A673 (cell line): ENCODE results near the gene CLEC16A. TPM values are rescaled to one million over a fixed set of nuclear protein-coding genes. Genes with fewer than 3 reads are reported as not detected.

Experiments
- BruUV-seq: library from RNA; stranded (reverse); fragments of 400-500 nt; replicated peaks from 2 replicates; lab custom pipeline; 2021; lab: Mats Ljungman, UMichigan
- CTCF ChIA-PET: fragments of 300-600 bp; sonication (Branson Sonifier 250); formaldehyde crosslinking; loops from one replicate; lab custom pipeline; 2022; ENCODE audit warnings: antibody characterized with exemption; lab: Charles Lee
- POLR2A ChIA-PET: fragments of 300-600 bp; sonication (Branson Sonifier 250); formaldehyde crosslinking; loops from one replicate; lab custom pipeline; 2022; ENCODE audit warnings: antibody characterized with exemption; ENCODE audit not compliant: low non-redundant PET; lab: Charles Lee
- DNase-seq: peaks from one replicate; pipeline ENCODE4 v3.0.0-alpha.2; 2015; ENCODE audit warnings: low spot score
- H3K27ac ChIP-seq: fragments of 200-600 bp; sonication (generic); 2 replicates; pipeline ENCODE4 v1.5.1; 2016; ENCODE audit warnings: mixed run types, low read depth, mild to moderate bottlenecking, mixed read lengths, antibody characterized with exemption, low read length; ENCODE audit not compliant: poor library complexity, severe bottlenecking
- H3K27me3 ChIP-seq: fragments of 200-600 bp; sonication (generic); replicated peaks from 2 replicates; pipeline ENCODE4 v1.6.1; 2017; ENCODE audit warnings: mixed run types, low read depth, mild to moderate bottlenecking, mixed read lengths, antibody characterized with exemption, low read length; ENCODE audit not compliant: insufficient read depth, poor library complexity
- H3K36me3 ChIP-seq: fragments of 200-600 bp; sonication (generic); 2 replicates; pipeline ENCODE4 v1.6.1; 2016; ENCODE audit warnings: mixed run types, mild to moderate bottlenecking, mixed read lengths, antibody characterized with exemption, low read length; ENCODE audit not compliant: insufficient read depth, poor library complexity, severe bottlenecking
- H3K4me1 ChIP-seq: fragments of 200-600 bp; sonication (generic); 2 replicates; pipeline ENCODE4 v1.6.1; 2017; ENCODE audit warnings: mixed run types, mild to moderate bottlenecking, mixed read lengths, antibody characterized with exemption, low read length; ENCODE audit not compliant: insufficient read depth, poor library complexity, severe bottlenecking
- H3K4me3 ChIP-seq: fragments of 200-600 bp; sonication (generic); 2 replicates; pipeline ENCODE4 v1.5.1; 2016; ENCODE audit warnings: low read depth, mixed run types, mild to moderate bottlenecking, mixed read lengths, low read length; ENCODE audit not compliant: poor library complexity, severe bottlenecking
- H3K9me3 ChIP-seq: fragments of 200-600 bp; sonication (generic); 2 replicates; pipeline ENCODE4 v1.6.1; 2016; ENCODE audit warnings: mixed run types, low read depth, mild to moderate bottlenecking, mixed read lengths, antibody characterized with exemption, low read length; ENCODE audit not compliant: poor library complexity, severe bottlenecking
- EZH2 ChIP-seq: fragments of 200-600 bp; sonication (generic); IDR thresholded peaks from 2 replicates; pipeline ENCODE4 v1.6.1; 2017; ENCODE audit warnings: borderline replicate concordance, low read depth, mild to moderate bottlenecking, mixed read lengths, antibody characterized with exemption, low read length; ENCODE audit not compliant: poor library complexity, severe bottlenecking
- intact Hi-C: fragments of 100-400 bp; cut with micrococcal nuclease; formaldehyde crosslinking; loops from one replicate; pipeline ENCODE4 v1.10.0; 2022; ENCODE audit not compliant: unreplicated experiment
- total RNA-seq: library from RNA; stranded (reverse); gene quantifications from 2 replicates; pipeline ENCODE4 v1.2.3, GENCODE V29; 2021
- TF ChIP-seq, protein P1 (sequence below): fragments of 300-800, 200-600 bp; sonication (generic); conservative IDR thresholded peaks from 2 replicates; pipeline ENCODE4 v1.5.1; 2017; ENCODE audit warnings: low read depth, mild to moderate bottlenecking, antibody characterized with exemption, low read length, moderate library complexity, mixed read lengths

The CLEC16A gene
- total RNA-seq, 1 experiment from 2014 or later = 23.4 TPM

DNA sequence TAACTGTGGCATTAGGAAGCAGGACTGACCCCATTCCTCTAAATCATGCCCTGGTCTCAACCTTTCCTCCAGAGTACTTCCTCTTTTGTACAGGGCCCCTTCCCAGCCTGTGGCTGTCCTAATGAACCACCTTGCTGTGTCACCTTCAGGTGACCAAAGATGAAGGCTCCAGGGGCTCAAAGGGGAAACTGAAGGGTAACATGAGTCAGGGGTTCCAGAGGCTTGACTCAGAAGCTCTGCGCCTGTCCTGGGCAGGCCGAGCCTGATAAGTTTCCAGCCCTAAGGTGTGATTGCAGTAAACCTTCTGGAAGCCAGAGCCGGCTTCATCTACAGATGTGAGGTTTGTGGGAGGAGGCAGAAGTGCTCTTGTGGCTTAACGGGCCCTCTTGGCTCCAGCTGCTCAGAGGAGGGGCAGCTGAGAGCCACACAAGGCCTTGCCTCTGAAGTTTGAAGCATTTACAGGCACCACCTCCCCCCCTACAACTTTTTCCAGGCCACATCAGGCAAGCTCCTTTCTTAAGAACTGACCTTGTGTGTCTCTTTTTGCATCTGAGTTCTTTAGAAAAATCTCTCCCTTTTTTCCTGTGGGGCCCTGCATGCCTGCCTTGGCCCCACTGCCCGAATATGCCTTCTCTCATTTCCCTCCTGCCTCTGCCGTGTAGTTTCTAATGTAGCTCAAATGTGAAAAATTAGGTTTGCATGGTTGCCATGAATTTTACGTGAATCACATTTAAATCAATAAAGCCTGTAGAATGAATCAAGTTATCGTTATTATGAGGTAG is 149.9 kb downstream of the CLEC16A start:
- no peak for DNase-seq
- H3K4me3 ChIP-seq = no peak overlapping the region
- H3K9me3 ChIP-seq = no peaks in the 10 kb centered on the region
- H3K27me3 ChIP-seq = no peaks in the 10 kb centered on the region
- intact Hi-C loops = no loop called here
- no peaks in the 10 kb centered on the region for H3K36me3 ChIP-seq
- H3K27ac ChIP-seq = no peak overlapping the region
- peaks cover 14% of the 10 kb centered on the region for H3K4me1 ChIP-seq
- CTCF ChIA-PET = no interaction called here
- no peak for TF ChIP-seq EZH2
- TF ChIP-seq, protein P1, sequence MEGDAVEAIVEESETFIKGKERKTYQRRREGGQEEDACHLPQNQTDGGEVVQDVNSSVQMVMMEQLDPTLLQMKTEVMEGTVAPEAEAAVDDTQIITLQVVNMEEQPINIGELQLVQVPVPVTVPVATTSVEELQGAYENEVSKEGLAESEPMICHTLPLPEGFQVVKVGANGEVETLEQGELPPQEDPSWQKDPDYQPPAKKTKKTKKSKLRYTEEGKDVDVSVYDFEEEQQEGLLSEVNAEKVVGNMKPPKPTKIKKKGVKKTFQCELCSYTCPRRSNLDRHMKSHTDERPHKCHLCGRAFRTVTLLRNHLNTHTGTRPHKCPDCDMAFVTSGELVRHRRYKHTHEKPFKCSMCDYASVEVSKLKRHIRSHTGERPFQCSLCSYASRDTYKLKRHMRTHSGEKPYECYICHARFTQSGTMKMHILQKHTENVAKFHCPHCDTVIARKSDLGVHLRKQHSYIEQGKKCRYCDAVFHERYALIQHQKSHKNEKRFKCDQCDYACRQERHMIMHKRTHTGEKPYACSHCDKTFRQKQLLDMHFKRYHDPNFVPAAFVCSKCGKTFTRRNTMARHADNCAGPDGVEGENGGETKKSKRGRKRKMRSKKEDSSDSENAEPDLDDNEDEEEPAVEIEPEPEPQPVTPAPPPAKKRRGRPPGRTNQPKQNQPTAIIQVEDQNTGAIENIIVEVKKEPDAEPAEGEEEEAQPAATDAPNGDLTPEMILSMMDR = no peak
- BruUV-seq = no TSS peak
- POLR2A ChIA-PET = no interaction called here

DNA sequence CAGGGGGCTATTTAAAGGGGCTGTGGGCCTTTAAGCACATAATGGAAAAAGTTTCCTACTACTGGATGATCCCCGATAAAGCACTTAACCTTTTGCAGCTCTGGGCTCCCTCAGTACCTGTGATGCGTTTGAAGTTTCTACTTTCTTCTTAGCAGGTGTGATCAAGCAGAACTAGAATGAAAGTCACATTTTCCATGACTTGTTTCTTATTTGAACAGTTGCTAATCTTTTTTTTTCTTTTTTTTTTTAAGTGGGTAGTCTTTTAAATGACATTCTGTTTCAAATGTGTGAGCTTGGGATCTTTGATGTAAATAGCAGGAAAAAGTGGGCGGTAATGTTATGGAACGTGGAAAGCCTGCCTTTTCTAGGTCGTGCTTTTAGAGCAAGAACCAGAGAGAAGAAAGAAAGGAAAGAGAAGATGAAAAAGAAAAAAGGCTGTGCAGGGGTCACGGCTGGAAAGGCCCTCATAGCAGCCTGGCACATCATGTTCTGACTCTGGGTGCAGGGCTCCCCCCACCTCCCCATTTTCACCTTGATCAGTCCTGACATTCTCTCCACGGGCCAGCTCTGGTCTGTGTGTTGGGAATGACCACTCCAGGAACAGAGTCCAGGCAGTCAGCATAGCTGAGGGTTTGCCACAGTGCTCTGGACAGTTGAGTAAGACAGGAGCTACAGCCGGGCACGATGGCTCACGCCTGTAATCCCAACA is 150.6 kb downstream of the CLEC16A start:
- no TSS peak for BruUV-seq
- POLR2A ChIA-PET = interaction anchor here (0.6 kb wide), 1 partner anchor 161 kb away, joined by 4 read pairs; the partner anchor contains the start of gene SOCS1
- DNase-seq = no peak
- Histone ChIP-seq H3K4me3 (no peak overlapping the region), H3K36me3 (no peaks in the 10 kb centered on the region), H3K27me3 (no peaks in the 10 kb centered on the region), H3K4me1 (peaks cover 14% of the 10 kb centered on the region), H3K9me3 (no peaks in the 10 kb centered on the region), H3K27ac (no peak overlapping the region)
- intact Hi-C loops = no loop called here
- CTCF ChIA-PET = no interaction called here
- TF ChIP-seq, protein P1 = no peak
- no peak for TF ChIP-seq EZH2

DNA sequence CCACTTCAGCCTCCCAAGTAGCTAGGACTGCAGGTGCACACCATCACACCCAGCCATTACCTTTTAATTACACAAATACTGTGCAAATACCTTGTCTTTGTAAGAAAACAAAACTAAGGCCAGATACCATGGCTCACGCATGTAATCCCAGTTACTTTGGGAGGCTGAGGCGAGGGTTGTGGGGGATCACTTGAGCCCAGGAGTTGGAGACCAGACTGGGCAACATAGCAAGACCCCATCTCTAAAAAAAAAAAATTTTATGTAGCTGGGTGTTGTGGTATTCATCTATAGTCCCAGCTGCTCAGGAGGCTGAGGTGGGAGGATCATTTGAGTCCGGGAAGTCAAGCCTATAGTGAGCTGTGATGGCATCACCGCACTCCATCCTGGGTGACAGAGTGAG is 151.6 kb downstream of the CLEC16A start:
- POLR2A ChIA-PET = interaction anchor here (0.6 kb wide), 1 partner anchor 160 kb away, joined by 4 read pairs; the partner anchor contains the start of gene SOCS1
- no peak overlapping the region for H3K4me3 ChIP-seq
- no peak for DNase-seq
- H3K36me3 ChIP-seq = no peaks in the 10 kb centered on the region
- intact Hi-C loops = no loop called here
- H3K9me3 ChIP-seq = no peaks in the 10 kb centered on the region
- CTCF ChIA-PET = no interaction called here
- no peak overlapping the region for H3K27ac ChIP-seq
- no peak for TF ChIP-seq EZH2
- TF ChIP-seq, protein P1 = no peak
- H3K27me3 ChIP-seq = no peaks in the 10 kb centered on the region
- H3K4me1 ChIP-seq = peaks cover 14% of the 10 kb centered on the region
- no TSS peak for BruUV-seq
